Stimulated activated naive CD4-positive, alpha-beta T cell treated with Interleukin-2 at 50 U/mL for 16 hours (primary cell): ENCODE results near the gene IL31.

Source experiments
- DNase-seq: peaks from one replicate; lab custom pipeline; 2025; lab: John Stamatoyannopoulos, UW

The IL31 gene

GRCh38 chr12:122155705-122156104, 18.3 kb downstream of the IL31 start:
- no peak for DNase-seq

- DNase-seq, result no peak
Observed at GRCh38 chr12:122152754-122153153, 21.3 kb downstream of the IL31 start.

- no peak for DNase-seq
Observed at GRCh38 chr12:122150127-122150681, 23.8 kb downstream of the IL31 start.

GRCh38 chr12:122148657-122149056, 25.4 kb downstream of the IL31 start:
- no peak for DNase-seq

GRCh38 chr12:122147514-122148290, 26.3 kb downstream of the IL31 start:
- DNase-seq, result no peak

GRCh38 chr12:122145505-122146330, 28.3 kb downstream of the IL31 start:
- DNase-seq, result no peak

GRCh38 chr12:122144885-122145284, 29.1 kb downstream of the IL31 start:
- no peak for DNase-seq

- DNase-seq, result no peak
Observed at GRCh38 chr12:122142857-122143256, 31.2 kb downstream of the IL31 start.

- no peak for DNase-seq
Observed at GRCh38 chr12:122141911-122142725, 31.9 kb downstream of the IL31 start.

- DNase-seq, result no peak
Observed at GRCh38 chr12:122140467-122141257, 33.4 kb downstream of the IL31 start.

- DNase-seq, result no peak
Observed at GRCh38 chr12:122139941-122140340, 34.1 kb downstream of the IL31 start.

- no peak for DNase-seq
Observed at GRCh38 chr12:122139266-122139665, 34.8 kb downstream of the IL31 start.

GRCh38 chr12:122138616-122139015, 35.4 kb downstream of the IL31 start:
- no peak for DNase-seq

GRCh38 chr12:122138181-122138580, 35.8 kb downstream of the IL31 start:
- DNase-seq, result no peak

GRCh38 chr12:122137681-122138080, 36.3 kb downstream of the IL31 start:
- DNase-seq, result no peak

GRCh38 chr12:122137229-122137628, 36.8 kb downstream of the IL31 start:
- DNase-seq, result no peak

- no peak for DNase-seq
Observed at GRCh38 chr12:122135437-122136031, 38.5 kb downstream of the IL31 start.

GRCh38 chr12:122133192-122133950, 40.6 kb downstream of the IL31 start:
- DNase-seq, result no peak

GRCh38 chr12:122130150-122130549, 43.9 kb downstream of the IL31 start:
- DNase-seq, result no peak

- DNase-seq, result no peak
Observed at GRCh38 chr12:122129131-122129530, 44.9 kb downstream of the IL31 start.
